Tibial artery (tissue), 4 donors: ENCODE results near the gene CEP41.

ENCODE experiments used
- DNase-seq, 2 donors: peaks; one replicate each; pipeline ENCODE4 v3.0.0-alpha.2; 2019
- H3K27ac ChIP-seq, 2 donors: fragments of 200-600 bp; sonication (generic) in 1 of 2; 1 replicate in 1 of 2; 2 replicates in 1 of 2; pipeline ENCODE4 v1.5.1; 2018 to 2019; ENCODE audit warnings: mild to moderate bottlenecking in 1 of 2
- H3K27me3 ChIP-seq, 2 donors: fragments of 200-600 bp; sonication (generic) in 1 of 2; one replicate each; pipeline versions ENCODE4 v1.5.1 to v1.6.0; 2016 to 2019
- H3K36me3 ChIP-seq, 3 donors: fragments of 200-600 bp; sonication (generic) in 2 of 3; one replicate each; pipeline ENCODE4 v1.5.1; 2016 to 2019; ENCODE audit warnings: mild to moderate bottlenecking in 2 of 3
- H3K4me1 ChIP-seq, 4 donors: fragments of 200-600 bp; sonication (generic) in 2 of 4; 1 replicate in 3 of 4; 2 replicates in 1 of 4; pipeline ENCODE4 v1.5.1; 2016 to 2019
- H3K4me3 ChIP-seq, 2 donors: fragments of 200-600 bp; sonication (generic) in 1 of 2; 1 replicate in 1 of 2; 2 replicates in 1 of 2; pipeline ENCODE4 v1.5.1; 2018 to 2019; ENCODE audit warnings: mild to moderate bottlenecking in 2 of 2
- H3K9me3 ChIP-seq, 3 donors: fragments of 200-600 bp; sonication (generic) in 1 of 3; one replicate each; pipeline ENCODE4 v1.5.1; 2016 to 2019
- intact Hi-C: fragments of 100-400 bp; cut with DNase I; formaldehyde crosslinking; loops from one replicate; pipeline ENCODE4 v1.15.0; 2023; ENCODE audit warnings: low total_unique reads
- TF ChIP-seq, protein P1 (sequence below), 2 experiments: fragments of 200-600 bp in 1 of 2; fragments of 450-650 bp in 1 of 2; IDR thresholded peaks; one replicate each; pipeline ENCODE4 v1.5.1; 2017 to 2019; ENCODE audit warnings: antibody characterized with exemption in 2 of 2, mild to moderate bottlenecking in 1 of 2, moderate library complexity in 1 of 2

CEP41 gene

DNA sequence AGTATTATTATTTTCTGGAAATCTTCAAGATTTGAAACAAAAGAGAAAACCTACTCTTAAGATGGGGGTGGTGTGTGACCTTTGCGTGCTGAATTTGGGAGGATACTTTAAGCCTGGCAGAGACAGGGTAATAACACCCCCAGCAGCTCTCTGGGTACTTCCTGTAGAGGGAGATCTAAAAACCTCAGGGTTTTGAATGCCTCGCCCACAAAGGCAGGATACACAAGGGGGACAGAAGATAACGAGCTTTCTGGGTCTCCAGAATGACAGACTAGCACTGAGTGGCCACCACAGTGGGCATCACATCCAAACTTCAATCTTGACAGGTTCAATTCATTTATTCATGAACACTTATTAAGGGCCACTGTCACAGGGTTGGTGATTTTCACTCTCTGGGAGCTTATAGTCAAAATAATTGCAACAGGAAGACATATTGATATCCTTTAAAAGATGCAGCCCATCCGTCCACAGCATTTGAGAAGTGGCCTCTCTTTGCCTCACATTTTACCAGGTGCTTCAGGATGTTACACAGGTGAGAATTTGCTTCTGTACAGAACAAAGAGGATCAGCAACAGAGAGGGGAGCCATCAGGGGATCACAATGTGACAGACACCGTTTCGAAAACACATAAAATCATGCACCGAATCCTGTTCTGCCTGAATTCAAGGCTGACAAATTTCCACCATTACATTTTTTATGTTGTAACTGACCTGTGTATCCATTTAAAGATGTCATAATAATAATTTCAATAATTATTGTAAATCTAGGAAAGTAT lies 46.2 kb downstream of the CEP41 start:
- Histone ChIP-seq H3K4me1 (peaks cover 0 to 62% (median 14%) of the 10 kb centered on the region in 4 donors), H3K4me3 (no peak overlapping the region), H3K27ac (peak overlapping the region in 1 of 2 donors; percentile 81), H3K27me3 (no peaks in the 10 kb centered on the region), H3K36me3 (no peaks in the 10 kb centered on the region), H3K9me3 (no peaks in the 10 kb centered on the region)
- intact Hi-C loops: loop anchor here (10.0 kb wide), 1 partner anchor 120 kb away; no protein-coding TSS in a partner anchor
- TF ChIP-seq, protein P1, sequence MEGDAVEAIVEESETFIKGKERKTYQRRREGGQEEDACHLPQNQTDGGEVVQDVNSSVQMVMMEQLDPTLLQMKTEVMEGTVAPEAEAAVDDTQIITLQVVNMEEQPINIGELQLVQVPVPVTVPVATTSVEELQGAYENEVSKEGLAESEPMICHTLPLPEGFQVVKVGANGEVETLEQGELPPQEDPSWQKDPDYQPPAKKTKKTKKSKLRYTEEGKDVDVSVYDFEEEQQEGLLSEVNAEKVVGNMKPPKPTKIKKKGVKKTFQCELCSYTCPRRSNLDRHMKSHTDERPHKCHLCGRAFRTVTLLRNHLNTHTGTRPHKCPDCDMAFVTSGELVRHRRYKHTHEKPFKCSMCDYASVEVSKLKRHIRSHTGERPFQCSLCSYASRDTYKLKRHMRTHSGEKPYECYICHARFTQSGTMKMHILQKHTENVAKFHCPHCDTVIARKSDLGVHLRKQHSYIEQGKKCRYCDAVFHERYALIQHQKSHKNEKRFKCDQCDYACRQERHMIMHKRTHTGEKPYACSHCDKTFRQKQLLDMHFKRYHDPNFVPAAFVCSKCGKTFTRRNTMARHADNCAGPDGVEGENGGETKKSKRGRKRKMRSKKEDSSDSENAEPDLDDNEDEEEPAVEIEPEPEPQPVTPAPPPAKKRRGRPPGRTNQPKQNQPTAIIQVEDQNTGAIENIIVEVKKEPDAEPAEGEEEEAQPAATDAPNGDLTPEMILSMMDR (IDR thresholded peaks at IDR 0.05): no peak
- no peak for DNase-seq

DNA sequence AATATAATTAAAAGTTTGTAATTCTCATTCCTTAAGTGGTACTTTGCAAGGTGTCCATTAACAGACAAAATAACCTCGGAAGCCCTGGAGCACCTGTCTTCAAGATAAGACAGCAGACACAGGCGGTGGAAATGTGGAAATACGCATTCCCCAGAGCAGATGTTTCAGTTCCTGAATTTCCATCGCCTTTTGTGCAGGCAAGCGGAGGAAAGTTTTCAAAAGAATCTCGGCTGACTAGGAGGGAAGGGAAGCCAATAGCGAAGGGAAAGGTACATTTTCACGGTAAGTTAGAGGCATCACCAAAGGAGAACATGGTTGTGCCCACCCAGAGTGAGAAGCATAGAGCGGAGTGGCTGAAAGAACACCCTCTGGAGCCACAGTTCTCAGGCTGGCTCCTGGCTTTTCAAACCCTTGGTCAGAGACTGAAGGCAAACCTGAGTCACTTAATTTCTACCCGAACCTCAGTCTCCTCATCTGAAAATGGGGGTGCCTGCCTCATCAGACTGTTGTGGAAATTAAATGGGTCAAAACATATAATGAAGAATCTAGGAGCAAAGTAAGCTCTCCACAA lies 46.9 kb downstream of the CEP41 start:
- TF ChIP-seq, protein P1 (IDR thresholded peaks at IDR 0.05): no peak
- intact Hi-C loops: loop anchor here (10.0 kb wide), 1 partner anchor 119 kb away; no protein-coding TSS in a partner anchor
- peak overlapping the region in 1 of 2 donors; percentile 81 for H3K27ac ChIP-seq
- H3K4me1 ChIP-seq: peaks cover 0 to 61% (median 14%) of the 10 kb centered on the region in 4 donors
- H3K9me3 ChIP-seq: no peaks in the 10 kb centered on the region
- no peaks in the 10 kb centered on the region for H3K36me3 ChIP-seq
- H3K4me3 ChIP-seq: no peak overlapping the region
- DNase-seq: no peak
- no peaks in the 10 kb centered on the region for H3K27me3 ChIP-seq

DNA sequence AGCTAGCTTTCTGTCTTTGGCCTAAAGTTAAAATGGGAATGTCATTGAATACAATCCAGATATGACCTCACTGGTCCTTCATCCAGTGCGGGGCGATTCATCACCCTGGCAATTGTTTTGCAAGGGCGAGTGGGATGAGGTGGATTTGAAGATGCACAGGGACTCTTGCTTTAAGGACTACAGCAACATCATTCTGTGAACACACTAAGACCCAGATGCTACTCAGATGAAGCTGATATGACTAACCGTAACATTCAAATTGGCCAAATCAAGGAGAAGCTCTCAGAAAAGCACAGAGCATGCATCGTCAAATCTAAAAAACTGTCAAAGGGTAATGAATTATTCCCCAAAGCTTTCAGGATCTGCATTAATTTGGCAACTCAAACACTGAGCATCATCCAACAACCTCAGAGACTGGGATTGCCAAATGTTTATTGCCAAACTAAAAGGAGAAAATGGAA lies 47.7 kb downstream of the CEP41 start:
- Histone ChIP-seq H3K4me1 (peaks cover 0 to 54% (median 12%) of the 10 kb centered on the region in 4 donors), H3K27ac (peak overlapping the region; percentile 14 to 59), H3K9me3 (no peaks in the 10 kb centered on the region), H3K4me3 (no peak overlapping the region), H3K36me3 (no peaks in the 10 kb centered on the region), H3K27me3 (no peaks in the 10 kb centered on the region)
- TF ChIP-seq, protein P1 (IDR thresholded peaks at IDR 0.05): no peak
- DNase-seq: no peak
- intact Hi-C loops: loop anchor here (10.0 kb wide), 1 partner anchor 118 kb away; no protein-coding TSS in a partner anchor

DNA sequence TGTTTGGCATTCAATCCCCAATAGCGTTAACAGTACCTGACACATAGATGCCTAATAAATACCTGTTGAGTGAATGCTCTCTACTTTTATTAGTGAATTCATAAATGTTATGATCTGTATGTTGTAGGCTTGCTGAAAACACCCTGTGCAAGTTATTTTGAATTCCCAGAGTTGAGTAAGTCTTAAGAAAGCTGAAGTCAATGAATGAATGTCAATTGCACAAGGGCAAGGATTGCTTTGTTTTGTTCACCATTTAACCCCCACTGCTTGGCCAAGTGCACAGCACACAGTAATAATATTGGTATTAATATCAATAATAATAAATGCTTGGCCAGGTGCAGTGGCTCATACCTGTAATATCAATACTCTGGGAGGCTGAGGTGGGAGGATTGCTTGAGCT lies 50.3 kb downstream of the CEP41 start:
- Histone ChIP-seq H3K4me3 (no peak overlapping the region), H3K27me3 (no peaks in the 10 kb centered on the region), H3K36me3 (no peaks in the 10 kb centered on the region), H3K27ac (no peak overlapping the region), H3K4me1 (peaks cover 0 to 27% (median 5%) of the 10 kb centered on the region in 4 donors), H3K9me3 (no peaks in the 10 kb centered on the region)
- TF ChIP-seq, protein P1 (IDR thresholded peaks at IDR 0.05): no peak
- DNase-seq: no peak
- intact Hi-C loops: loop anchor here (10.0 kb wide), 1 partner anchor 116 kb away; no protein-coding TSS in a partner anchor

DNA sequence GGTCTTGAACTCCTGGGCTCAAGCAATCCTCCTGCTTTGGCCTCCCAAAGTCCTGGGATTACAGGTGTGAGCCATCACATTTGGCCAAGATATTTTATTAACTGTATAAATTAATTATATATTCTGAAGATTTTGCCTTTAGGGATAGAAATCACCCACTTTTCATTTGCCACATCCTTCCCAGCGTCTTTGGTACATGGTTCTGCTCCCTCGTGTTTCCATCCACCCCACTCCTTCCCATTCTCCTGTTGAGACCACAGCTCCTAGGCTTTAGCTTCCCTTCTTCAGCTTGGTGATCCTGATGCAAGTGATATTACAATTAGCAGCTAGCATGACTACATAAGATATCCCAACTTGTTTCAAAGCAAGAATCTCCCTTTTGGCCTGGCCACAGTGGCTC lies 52.1 kb downstream of the CEP41 start:
- Histone ChIP-seq H3K4me1 (peaks cover 0 to 23% (median 5%) of the 10 kb centered on the region in 4 donors), H3K27me3 (no peaks in the 10 kb centered on the region), H3K4me3 (no peak overlapping the region), H3K9me3 (no peaks in the 10 kb centered on the region), H3K27ac (no peak overlapping the region), H3K36me3 (no peaks in the 10 kb centered on the region)
- intact Hi-C loops: no loop called here
- TF ChIP-seq, protein P1 (IDR thresholded peaks at IDR 0.05): no peak
- no peak for DNase-seq
